ENCODE measurements around the gene MC3R. TPM values are rescaled to one million over a fixed set of nuclear protein-coding genes. Genes with fewer than 3 reads are reported as not detected.

MC3R gene
- total and polyA plus RNA-seq, 10 donors, result not detected

GRCh38 chr20:56259948-56260347 is 11.4 kb downstream of the MC3R start:
- TF ChIP-seq POLR2AphosphoS5 (IDR thresholded peaks at IDR 0.05) (no peak), CTCF (IDR thresholded peaks at IDR 0.05 in 8 of 11, conservative IDR thresholded peaks at IDR 0.05 in 3 of 11) (no peak), POLR2A (IDR thresholded peaks at IDR 0.05) (no peak)

GRCh38 chr20:56268536-56268935 is 20.0 kb downstream of the MC3R start:
- H3K27me3 ChIP-seq (replicated peaks in 1 of 7), result peaks cover 0 to 17% (median 0%) of the 10 kb centered on the region in 7 donors
- peaks cover 0 to 7% (median 0%) of the 10 kb centered on the region in 8 donors for H3K9me3 ChIP-seq
- TF ChIP-seq POLR2A (IDR thresholded peaks at IDR 0.05) (no peak), CTCF (IDR thresholded peaks at IDR 0.05 in 8 of 11, conservative IDR thresholded peaks at IDR 0.05 in 3 of 11) (no peak), POLR2AphosphoS5 (IDR thresholded peaks at IDR 0.05) (no peak)
- DNase-seq, result no peak
- H3K36me3 ChIP-seq, result no peaks in the 10 kb centered on the region
- no peaks in the 10 kb centered on the region for H3K4me1 ChIP-seq
- H3K4me3 ChIP-seq, result no peak overlapping the region
- intact Hi-C loops (cut with DNase I; ENCODE audit: low total_unique reads), result no loop called here
- H3K27ac ChIP-seq, result no peak overlapping the region

More at GRCh38 chr20:56259948-56260347, 11.4 kb downstream of the MC3R start:
- no peak overlapping the region for H3K27ac ChIP-seq
- no peaks in the 10 kb centered on the region for H3K36me3 ChIP-seq
- DNase-seq, result no peak
- intact Hi-C loops (cut with DNase I; ENCODE audit: low total_unique reads), result no loop called here
- no peaks in the 10 kb centered on the region for H3K4me1 ChIP-seq
- H3K27me3 ChIP-seq (replicated peaks in 1 of 7), result peaks cover 0 to 21% (median 3%) of the 10 kb centered on the region in 7 donors
- 65 to 86% (median 76%) methylated on average over 2 of the region's 2 CpGs for WGBS, 5 donors
- H3K4me3 ChIP-seq, result no peak overlapping the region
- no peaks in the 10 kb centered on the region for H3K9me3 ChIP-seq

- no peak for DNase-seq
Observed at GRCh38 chr20:56271974-56272373, 23.4 kb downstream of the MC3R start.

GRCh38 chr20:56273491-56273890 is 25.0 kb downstream of the MC3R start:
- peaks cover 0 to 19% (median 0%) of the 10 kb centered on the region in 8 donors for H3K9me3 ChIP-seq
- 65 to 89% (median 80%) methylated on average over 2 of the region's 2 CpGs for WGBS, 5 donors
- intact Hi-C loops (cut with DNase I; ENCODE audit: low total_unique reads), result no loop called here
- H3K36me3 ChIP-seq, result no peaks in the 10 kb centered on the region
- H3K4me1 ChIP-seq, result no peaks in the 10 kb centered on the region
- H3K27me3 ChIP-seq (replicated peaks in 1 of 7), result peaks cover 0 to 27% (median 0%) of the 10 kb centered on the region in 7 donors
- no peak for DNase-seq
- no peak overlapping the region for H3K4me3 ChIP-seq
- no peak for TF ChIP-seq POLR2A (IDR thresholded peaks at IDR 0.05)
- no peak for TF ChIP-seq CTCF (IDR thresholded peaks at IDR 0.05 in 8 of 11, conservative IDR thresholded peaks at IDR 0.05 in 3 of 11)
- TF ChIP-seq POLR2AphosphoS5 (IDR thresholded peaks at IDR 0.05), result no peak
- H3K27ac ChIP-seq, result no peak overlapping the region

More at GRCh38 chr20:56271974-56272373, 23.4 kb downstream of the MC3R start:
- peaks cover 0 to 21% (median 0%) of the 10 kb centered on the region in 7 donors for H3K27me3 ChIP-seq (replicated peaks in 1 of 7)
- no peaks in the 10 kb centered on the region for H3K4me1 ChIP-seq
- no peak overlapping the region for H3K4me3 ChIP-seq
- intact Hi-C loops (cut with DNase I; ENCODE audit: low total_unique reads), result no loop called here
- TF ChIP-seq CTCF (IDR thresholded peaks at IDR 0.05 in 8 of 11, conservative IDR thresholded peaks at IDR 0.05 in 3 of 11) (no peak), POLR2A (IDR thresholded peaks at IDR 0.05) (no peak), POLR2AphosphoS5 (IDR thresholded peaks at IDR 0.05) (no peak)
- WGBS, 5 donors, result 63 to 70% (median 70%) methylated on average over 1 to 4 of the region's 4 CpGs
- H3K27ac ChIP-seq, result no peak overlapping the region
- H3K36me3 ChIP-seq, result no peaks in the 10 kb centered on the region
- H3K9me3 ChIP-seq, result peaks cover 0 to 13% (median 0%) of the 10 kb centered on the region in 8 donors

All from spleen (tissue), 11 donors.